H1 (cell line): Measurements from ENCODE around the gene MORN5. TPM values are rescaled to one million over a fixed set of nuclear protein-coding genes. Genes with fewer than 3 reads are reported as not detected.

Source experiments
- CTBP2 ChIP-seq: IDR thresholded peaks from 2 replicates; pipeline ENCODE4 v1.7.0; 2011; ENCODE audit warnings: borderline replicate concordance, mild to moderate bottlenecking, moderate library complexity, mixed read lengths, low read length; ENCODE audit not compliant: insufficient read depth, insufficient read length
- HDAC6 ChIP-seq: IDR thresholded peaks from one replicate; pipeline ENCODE4 v1.7.1; 2012; ENCODE audit warnings: low read depth, mild to moderate bottlenecking, inconsistent platforms, low read length, moderate library complexity
- SP1 ChIP-seq: IDR thresholded peaks from 2 replicates; pipeline ENCODE4 v1.6.1; 2011; ENCODE audit warnings: low read depth, low read length
- TEAD4 ChIP-seq: IDR thresholded peaks from 2 replicates; pipeline ENCODE4 v1.6.1; 2012; ENCODE audit warnings: low read depth, low read length, inconsistent platforms, mixed read lengths
- polyA plus RNA-seq, 7 experiments: library from polyadenylated mRNA; depleted of rRNA in 3 of 7; stranded (reverse) in 5 of 7; unstranded in 2 of 7; fragments of >200 nt in 5 of 7; fragments of 200-250 nt in 2 of 7; gene quantifications; 1 replicate in 5 of 7; 2 replicates in 1 of 7; 4 replicates in 1 of 7; pipeline versions ENCODE4 v1.2.1 to v1.2.3, GENCODE V29; 2011 to 2013; ENCODE audit warnings: missing spikeins in 2 of 7, mixed read lengths in 2 of 7
- total RNA-seq: library from RNA; stranded (reverse); fragmentation: NEBNext Ultra II Directional; extraction: Animal tissue kit (Norgen Biotek cat#: 25700); gene quantifications from 2 replicates; pipeline ENCODE4 v1.2.1, GENCODE V29; 2021

Gene MORN5
- total and polyA plus RNA-seq, 2 of the 8 experiments (the other 6 are each of a cell fraction or from before 2014, with no cell fraction given), result not detected

DNA sequence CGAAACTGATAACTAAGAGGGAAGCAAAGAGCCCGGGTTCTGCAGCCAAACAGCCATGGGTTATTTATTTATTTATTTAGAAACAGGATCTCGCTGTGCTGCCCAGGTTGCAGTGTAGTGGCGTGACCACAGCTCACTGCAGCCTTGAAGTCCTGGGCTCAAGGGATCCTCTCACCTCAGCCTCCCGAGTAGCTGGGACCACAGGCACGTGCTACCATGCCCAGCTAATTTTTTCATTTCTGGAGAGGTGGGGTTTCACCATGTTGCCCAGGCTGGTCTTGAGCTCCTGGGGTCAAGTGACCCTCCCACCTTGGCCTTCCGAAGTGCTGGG, 24.2 kb upstream of the MORN5 start (continued):
- no peak for TF ChIP-seq TEAD4
- TF ChIP-seq SP1, result no peak
- TF ChIP-seq HDAC6, result no peak
- TF ChIP-seq CTBP2, result no peak
